Muscle of leg (tissue), 11 donors: ENCODE data around the gene MAPK14. TPM values are rescaled to one million over a fixed set of nuclear protein-coding genes. Genes with fewer than 3 reads are reported as not detected.
"Not testable (repeated sequence)": the region's sequence is repeated elsewhere in the genome, so short reads cannot be mapped to it uniquely, and the experiment has no call there.

Experiments
- DNase-seq: peaks from one replicate; pipeline ENCODE4 v3.0.0; 2013
- H3K27ac ChIP-seq: one replicate; pipeline ENCODE4 v1.5.1; 2013; ENCODE audit warnings: mild to moderate bottlenecking, low read length, control low read depth
- H3K27me3 ChIP-seq: one replicate; pipeline ENCODE4 v1.6.1; 2013; ENCODE audit warnings: low read length; ENCODE audit not compliant: control insufficient read depth, insufficient read depth
- H3K36me3 ChIP-seq: one replicate; pipeline ENCODE4 v1.6.1; 2013; ENCODE audit warnings: low read length; ENCODE audit not compliant: control insufficient read depth, insufficient read depth
- H3K4me1 ChIP-seq: one replicate; pipeline ENCODE4 v1.6.1; 2013; ENCODE audit warnings: low read length; ENCODE audit not compliant: control insufficient read depth, insufficient read depth
- H3K4me3 ChIP-seq: one replicate; pipeline ENCODE4 v1.5.1; 2013; ENCODE audit warnings: low read length, control low read depth
- H3K9me3 ChIP-seq: replicated peaks from 2 replicates; pipeline ENCODE4 v1.6.1; 2013; ENCODE audit warnings: low read depth, low read length; ENCODE audit not compliant: control insufficient read depth
- WGBS: methylation state at CpG from one replicate; pipeline ENCODE4 v1.1.5; 2013; ENCODE audit warnings: missing lambda C conversion rate; ENCODE audit not compliant: insufficient coverage; 5-methylcytosine and 5-hydroxymethylcytosine counted together
- polyA plus RNA-seq, 8 donors: library from polyadenylated mRNA; unstranded; fragments of 120-200 nt; gene quantifications; one replicate each; pipeline versions ENCODE4 v1.2.1 to v1.2.3, GENCODE V29; 2013; ENCODE audit warnings: inconsistent platforms in 1 of 8, low replicate concordance in 1 of 8; ENCODE audit not compliant: insufficient read length in 8 of 8, insufficient read depth in 1 of 8
- total RNA-seq: library from RNA; stranded (reverse); fragments of 120-200 nt; gene quantifications from one replicate; pipeline ENCODE4 v1.2.4, GENCODE V29; 2013

The MAPK14 gene
- total and polyA plus RNA-seq, 9 donors, result 27.5 to 36.8 (median 32.9) TPM

DNA sequence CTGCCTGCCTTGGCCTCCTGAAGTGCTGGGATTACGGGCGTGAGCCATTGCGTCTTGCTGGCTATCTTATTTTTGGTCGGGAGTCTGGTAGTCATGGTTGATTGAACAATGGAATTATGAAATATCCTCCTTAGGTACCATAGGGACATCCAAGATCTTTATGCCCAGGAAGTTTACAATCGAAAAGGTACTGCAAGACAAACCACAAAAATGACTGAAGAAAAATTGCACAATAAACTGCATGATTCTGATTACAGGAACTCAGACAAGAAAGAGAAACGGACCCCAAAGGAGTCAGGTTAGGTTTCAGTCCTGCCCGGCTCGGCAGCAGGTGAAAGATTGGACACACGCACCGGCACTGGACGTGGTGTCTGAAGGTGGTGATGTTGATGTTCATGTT lies 8.4 kb upstream of the MAPK14 start:
- H3K36me3 ChIP-seq, result no peaks in the 10 kb centered on the region
- no peak for DNase-seq
- H3K4me1 ChIP-seq, result no peaks in the 10 kb centered on the region
- H3K27me3 ChIP-seq, result peaks cover 4% of the 10 kb centered on the region
- no peak overlapping the region for H3K4me3 ChIP-seq
- no peak overlapping the region for H3K27ac ChIP-seq
- WGBS, result 79% methylated on average over 6 of the region's 11 CpGs
- H3K9me3 ChIP-seq, result no peaks in the 10 kb centered on the region

DNA sequence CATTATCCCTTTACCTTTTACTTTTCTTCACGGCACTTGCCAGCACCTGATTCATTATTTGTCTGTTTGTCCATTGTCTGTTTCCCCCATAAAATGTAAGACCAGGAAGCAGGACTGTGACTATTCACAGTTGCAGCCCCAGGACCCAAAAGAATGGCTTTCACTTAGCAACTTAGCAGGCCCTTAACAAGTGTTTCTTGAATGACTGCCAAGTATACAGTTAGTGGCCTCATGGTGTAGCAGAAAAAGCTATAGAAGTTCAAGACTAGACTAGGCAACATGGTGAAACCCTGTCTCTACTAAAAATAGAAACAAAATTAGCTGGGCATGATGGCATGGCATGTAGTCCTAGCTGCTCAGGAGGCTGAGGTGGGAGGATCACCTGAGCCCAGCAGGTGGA lies 7.5 kb upstream of the MAPK14 start:
- no peak for DNase-seq
- Histone ChIP-seq H3K4me3 (no peak overlapping the region), H3K27ac (no peak overlapping the region), H3K36me3 (no peaks in the 10 kb centered on the region), H3K9me3 (no peaks in the 10 kb centered on the region), H3K4me1 (no peaks in the 10 kb centered on the region), H3K27me3 (peaks cover 13% of the 10 kb centered on the region)
- WGBS, result no CpG with 5 or more reads among the region's 1 CpG

DNA sequence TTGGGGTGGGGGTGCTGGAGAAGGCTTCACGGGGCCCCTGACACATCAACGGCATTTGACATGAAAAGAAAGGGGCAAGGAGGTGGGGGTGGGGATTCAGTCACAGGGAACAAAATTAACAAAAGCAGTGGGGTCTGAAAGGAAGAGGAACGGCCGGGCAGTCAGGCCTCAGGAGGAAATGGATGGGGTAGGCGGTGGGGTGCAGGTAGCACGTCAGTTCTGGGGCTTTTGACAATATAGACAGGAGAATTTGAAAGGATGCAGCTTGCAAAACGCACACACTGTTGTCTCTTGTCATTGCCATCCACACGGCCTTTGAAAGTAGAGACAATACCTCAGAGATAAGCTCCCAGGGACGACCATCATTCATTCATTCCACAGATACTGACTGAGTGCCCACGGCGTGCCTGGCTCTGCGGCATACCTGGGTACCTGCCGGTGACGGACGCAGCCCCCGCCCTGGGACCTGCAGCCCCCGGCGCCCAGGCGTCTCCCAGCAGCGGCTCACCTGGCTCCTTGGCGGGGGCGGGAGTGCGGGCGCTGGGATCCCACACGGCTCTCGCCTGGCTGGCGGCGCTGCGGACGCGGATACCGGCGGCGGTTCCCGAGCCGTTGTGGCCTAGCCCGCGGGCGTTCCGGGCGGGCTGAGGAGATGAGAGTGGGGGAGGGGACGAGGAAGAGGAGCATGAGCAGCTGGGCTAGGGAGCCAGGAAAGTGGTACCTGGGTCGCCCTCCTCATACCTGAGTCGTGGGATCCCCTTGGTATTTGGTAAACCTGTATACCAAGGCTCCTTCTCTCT lies 3.4 kb upstream of the MAPK14 start, which contains the start of gene SLC26A8:
SLC26A8 (minus strand) TSS at position 646 of the 800 bp plus-strand sequence. CDS start 4,934 bp downstream, outside the sequence.
- H3K27ac ChIP-seq, result no peak within 1 kb of the TSS
- no peak within 1 kb of the TSS for H3K4me3 ChIP-seq
- WGBS, result 13% methylated on average over 44 of the region's 44 CpGs
- no peaks in the 10 kb centered on the region for H3K36me3 ChIP-seq
- H3K4me1 ChIP-seq, result no peaks in the 10 kb centered on the region
- no peak for DNase-seq
- peaks cover 16% of the 10 kb centered on the region for H3K27me3 ChIP-seq
- no peaks in the 10 kb centered on the region for H3K9me3 ChIP-seq

DNA sequence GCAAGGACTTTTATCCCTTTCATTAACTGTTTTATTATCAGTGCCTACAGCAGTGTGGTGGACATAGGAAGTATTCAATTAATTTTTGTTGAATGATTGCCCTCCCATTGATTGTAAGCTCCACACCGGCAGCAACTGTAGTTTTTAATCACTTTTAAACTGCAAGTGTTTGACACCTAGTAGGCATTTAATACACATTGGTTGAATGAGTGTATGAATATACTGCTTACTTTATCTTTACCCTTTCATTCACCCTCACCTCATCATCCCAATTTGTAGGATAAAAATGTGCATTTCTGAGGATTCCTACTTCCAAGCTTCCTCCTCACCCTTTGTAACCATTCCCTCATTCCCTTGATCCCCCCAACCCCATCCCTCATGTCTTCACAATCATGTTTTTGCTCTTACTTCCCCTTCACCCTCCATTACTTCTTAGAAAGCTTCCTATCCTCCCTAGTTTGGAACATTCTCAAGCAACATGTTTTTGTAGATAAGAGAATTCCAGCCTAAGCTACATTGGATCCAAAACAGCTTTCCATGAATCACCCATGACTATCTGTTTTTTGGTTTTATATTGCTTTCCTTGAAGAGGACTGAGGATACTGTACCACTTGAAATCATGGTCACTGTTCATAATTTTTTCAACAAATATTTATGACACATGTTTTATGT lies 2.2 kb upstream of the MAPK14 start:
- no CpG with 5 or more reads among the region's 1 CpG for WGBS
- no peak for DNase-seq
- no peaks in the 10 kb centered on the region for H3K4me1 ChIP-seq
- H3K4me3 ChIP-seq, result no peak overlapping the region
- H3K27ac ChIP-seq, result no peak overlapping the region
- peaks cover 16% of the 10 kb centered on the region for H3K27me3 ChIP-seq
- H3K9me3 ChIP-seq, result no peaks in the 10 kb centered on the region
- no peaks in the 10 kb centered on the region for H3K36me3 ChIP-seq

DNA sequence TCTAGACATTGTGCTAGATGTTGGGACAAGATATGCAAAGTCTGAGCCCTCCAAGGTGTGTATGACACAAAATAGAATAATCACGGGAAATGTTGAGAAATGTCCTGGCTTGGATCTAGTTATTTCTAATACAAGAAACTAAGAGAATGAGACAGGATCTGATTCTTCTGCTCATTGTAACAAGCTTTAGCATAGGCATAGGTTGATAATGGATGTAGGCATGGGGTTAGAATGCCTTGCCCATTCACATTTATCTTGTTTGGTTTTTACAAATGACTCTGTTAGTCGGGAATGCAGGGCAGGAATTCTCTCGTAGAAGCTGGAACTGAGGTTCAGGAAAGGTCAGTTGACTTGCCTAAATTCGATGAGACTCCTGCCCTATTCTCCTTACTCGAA lies 1.7 kb upstream of the MAPK14 start:
- Histone ChIP-seq H3K4me3 (no peak overlapping the region), H3K9me3 (no peaks in the 10 kb centered on the region), H3K27me3 (peaks cover 16% of the 10 kb centered on the region), H3K36me3 (no peaks in the 10 kb centered on the region), H3K4me1 (no peaks in the 10 kb centered on the region), H3K27ac (no peak overlapping the region)
- no peak for DNase-seq
- 40% methylated on average over 2 of the region's 5 CpGs for WGBS

DNA sequence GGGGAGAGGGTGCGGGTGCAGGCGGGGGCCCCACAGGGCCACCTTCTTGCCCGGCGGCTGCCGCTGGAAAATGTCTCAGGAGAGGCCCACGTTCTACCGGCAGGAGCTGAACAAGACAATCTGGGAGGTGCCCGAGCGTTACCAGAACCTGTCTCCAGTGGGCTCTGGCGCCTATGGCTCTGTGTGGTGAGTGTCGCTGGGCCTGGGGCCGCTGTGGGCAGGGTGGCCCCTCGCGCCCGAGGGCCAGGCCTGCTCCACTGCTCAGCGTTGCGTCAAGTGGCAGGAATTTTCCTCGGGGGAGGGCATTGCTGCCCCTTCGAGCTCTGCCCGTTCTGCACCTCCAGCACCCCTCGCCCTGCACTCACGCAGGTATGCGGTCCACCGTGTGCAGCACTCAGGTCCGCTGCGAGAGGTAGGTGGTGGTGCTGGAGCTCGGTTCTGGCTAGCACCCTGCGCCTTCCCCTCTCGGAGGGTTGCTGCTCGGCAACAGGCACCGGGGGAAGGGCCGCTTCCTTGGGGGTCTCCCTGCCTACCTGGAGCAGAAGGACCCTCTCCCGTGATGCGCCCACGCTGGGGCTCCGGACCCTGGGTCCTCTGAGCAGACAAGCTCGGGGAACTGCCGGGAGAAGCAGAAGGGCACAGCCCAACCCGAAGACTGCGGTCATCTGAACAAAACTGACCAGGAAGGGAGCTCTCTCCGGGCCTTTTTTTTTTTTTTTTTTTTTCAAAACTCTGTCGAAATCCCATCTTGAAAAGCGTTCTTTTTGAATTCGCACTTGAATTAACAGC lies 674 bp downstream of the MAPK14 start:
- Histone ChIP-seq H3K9me3 (no peaks in the 10 kb centered on the region), H3K27ac (peak overlapping the region; percentile 79), H3K36me3 (no peaks in the 10 kb centered on the region), H3K4me1 (no peaks in the 10 kb centered on the region), H3K27me3 (peaks cover 16% of the 10 kb centered on the region), H3K4me3 (peak overlapping the region; percentile 73)
- under 1% methylated on average over 39 of the region's 44 CpGs for WGBS
- DNase-seq, result peak; percentile 50

DNA sequence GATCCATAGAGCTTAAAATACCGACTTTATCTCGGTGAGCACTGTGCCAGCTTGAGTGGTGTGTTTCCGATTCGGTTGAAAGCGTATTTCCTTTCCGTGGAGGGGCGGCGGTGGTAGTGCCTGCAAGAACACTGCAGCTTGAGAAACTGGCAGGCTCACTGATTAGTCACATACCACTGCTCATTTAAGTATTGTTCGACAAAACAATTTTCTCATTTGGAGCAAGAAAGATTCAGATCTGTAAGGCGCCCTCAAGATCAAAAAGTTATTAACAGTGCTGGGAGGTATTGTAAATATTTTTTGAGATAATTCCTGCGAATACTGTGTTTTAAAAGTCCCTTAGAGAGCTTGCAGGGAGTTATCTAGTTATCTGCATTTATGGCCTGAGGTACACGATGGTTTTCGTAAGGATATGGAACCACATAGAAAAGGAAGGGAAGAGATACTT lies 1.3 kb downstream of the MAPK14 start:
- DNase-seq, result peak; percentile 74

DNA sequence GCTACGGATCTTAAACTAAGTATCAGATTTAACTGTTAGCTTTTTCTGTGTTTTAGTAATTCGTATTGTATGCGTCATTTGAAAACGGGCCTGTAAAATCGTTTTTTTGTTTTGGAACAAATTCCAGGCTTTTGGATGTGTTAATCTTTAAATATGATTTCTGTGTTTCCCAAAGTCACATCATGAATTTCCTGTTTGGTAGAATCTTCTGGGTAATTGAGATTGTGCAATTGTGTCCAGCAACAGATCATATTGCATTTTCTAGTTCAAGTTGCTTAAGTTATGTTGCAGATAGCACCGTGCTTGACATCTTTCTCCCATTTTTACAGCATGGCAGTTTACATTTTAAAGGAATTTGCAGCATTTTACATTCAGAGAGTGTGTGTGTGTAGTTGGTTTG lies 1.9 kb downstream of the MAPK14 start:
- Histone ChIP-seq H3K4me1 (peaks cover 2% of the 10 kb centered on the region), H3K36me3 (no peaks in the 10 kb centered on the region), H3K27ac (peak overlapping the region; percentile 79), H3K9me3 (no peaks in the 10 kb centered on the region), H3K4me3 (peak overlapping the region; percentile 73), H3K27me3 (peaks cover 8% of the 10 kb centered on the region)
- 13% methylated on average over 3 of the region's 6 CpGs for WGBS
- DNase-seq, result peak; percentile 82

More for the DNA sequence above, 1.3 kb downstream of the MAPK14 start:
- WGBS, result 0% methylated on average over 9 of the region's 13 CpGs
- H3K4me3 ChIP-seq, result peak overlapping the region; percentile 73
- peaks cover 1% of the 10 kb centered on the region for H3K4me1 ChIP-seq
- H3K9me3 ChIP-seq, result no peaks in the 10 kb centered on the region
- H3K27ac ChIP-seq, result peak overlapping the region; percentile 79
- no peaks in the 10 kb centered on the region for H3K36me3 ChIP-seq
- H3K27me3 ChIP-seq, result peaks cover 14% of the 10 kb centered on the region

DNA sequence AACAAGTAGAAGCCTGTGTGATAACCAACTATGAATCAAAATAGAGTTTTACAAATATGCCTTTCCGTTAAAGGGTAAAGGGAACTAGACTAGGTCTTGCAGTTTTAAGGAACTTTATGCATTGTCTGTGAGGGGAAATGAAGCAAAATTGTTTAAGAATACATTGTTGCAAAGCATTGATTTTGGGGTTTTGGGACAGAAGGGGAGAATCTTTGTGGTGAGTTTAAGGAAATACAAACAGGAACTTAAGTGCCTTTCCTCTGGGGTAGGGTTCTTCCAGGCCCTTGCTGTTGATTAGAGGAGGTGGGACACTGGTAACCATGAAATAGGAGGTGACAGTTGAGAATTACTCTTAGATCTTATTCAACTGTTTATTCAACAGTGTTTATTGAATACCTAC lies 4.7 kb downstream of the MAPK14 start:
- Histone ChIP-seq H3K27ac (no peak overlapping the region), H3K4me3 (no peak overlapping the region), H3K4me1 (peaks cover 2% of the 10 kb centered on the region), H3K27me3 (no peaks in the 10 kb centered on the region), H3K9me3 (no peaks in the 10 kb centered on the region), H3K36me3 (no peaks in the 10 kb centered on the region)
- peak; percentile 35 for DNase-seq
- no CpG with 5 or more reads among the region's 1 CpG for WGBS

DNA sequence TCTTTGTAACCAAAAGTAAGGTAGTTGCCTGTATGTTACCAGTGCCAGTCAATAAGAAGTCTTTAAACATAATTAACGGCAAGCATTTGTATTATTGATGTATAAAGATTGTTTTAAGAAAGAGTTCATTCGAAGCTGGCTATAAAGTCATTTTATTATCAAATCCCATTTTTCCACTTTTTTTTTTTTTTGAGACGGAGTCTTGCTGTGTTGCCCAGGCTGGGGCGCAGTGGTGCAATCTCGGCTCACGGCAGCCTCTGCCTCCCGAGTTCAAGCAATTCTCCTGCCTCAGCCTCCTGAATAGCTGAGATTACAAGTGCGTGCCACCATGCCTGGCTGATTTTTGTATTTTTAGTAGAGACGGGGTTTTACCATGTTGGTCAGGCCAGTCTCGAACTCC lies 5.5 kb downstream of the MAPK14 start:
- not testable (repeated sequence) for H3K9me3 ChIP-seq, H3K36me3 ChIP-seq, H3K4me1 ChIP-seq, H3K4me3 ChIP-seq, DNase-seq, H3K27ac ChIP-seq, H3K27me3 ChIP-seq
- 95% methylated on average over 5 of the region's 10 CpGs for WGBS
